CMK (cell line): ENCODE data around the gene POLG.

Experiments
- DNase-seq: peaks from one replicate; pipeline ENCODE4 v3.0.0-alpha.2; 2010; ENCODE audit warnings: low read depth

POLG gene

DNA sequence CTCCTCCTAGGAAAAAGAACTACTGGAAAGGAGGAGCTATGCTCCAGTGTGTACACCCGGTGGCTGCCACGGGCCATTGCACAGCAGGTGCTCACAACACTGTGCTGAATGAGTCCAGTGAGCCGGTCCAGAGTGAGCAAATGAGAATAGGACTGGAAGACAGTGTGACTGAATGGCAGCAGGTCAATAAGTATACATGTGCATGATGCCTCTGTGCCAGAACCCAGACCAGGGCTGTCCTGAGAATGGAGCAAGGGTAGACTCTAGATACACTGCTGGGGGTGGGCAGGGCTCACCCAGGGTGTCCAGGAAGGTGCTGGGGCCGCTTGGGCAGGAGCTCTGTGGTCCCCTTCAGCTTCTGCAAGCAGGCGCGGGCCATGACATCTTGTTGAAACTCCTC lies 8.3 kb downstream of the POLG start:
- DNase-seq, result no peak

DNA sequence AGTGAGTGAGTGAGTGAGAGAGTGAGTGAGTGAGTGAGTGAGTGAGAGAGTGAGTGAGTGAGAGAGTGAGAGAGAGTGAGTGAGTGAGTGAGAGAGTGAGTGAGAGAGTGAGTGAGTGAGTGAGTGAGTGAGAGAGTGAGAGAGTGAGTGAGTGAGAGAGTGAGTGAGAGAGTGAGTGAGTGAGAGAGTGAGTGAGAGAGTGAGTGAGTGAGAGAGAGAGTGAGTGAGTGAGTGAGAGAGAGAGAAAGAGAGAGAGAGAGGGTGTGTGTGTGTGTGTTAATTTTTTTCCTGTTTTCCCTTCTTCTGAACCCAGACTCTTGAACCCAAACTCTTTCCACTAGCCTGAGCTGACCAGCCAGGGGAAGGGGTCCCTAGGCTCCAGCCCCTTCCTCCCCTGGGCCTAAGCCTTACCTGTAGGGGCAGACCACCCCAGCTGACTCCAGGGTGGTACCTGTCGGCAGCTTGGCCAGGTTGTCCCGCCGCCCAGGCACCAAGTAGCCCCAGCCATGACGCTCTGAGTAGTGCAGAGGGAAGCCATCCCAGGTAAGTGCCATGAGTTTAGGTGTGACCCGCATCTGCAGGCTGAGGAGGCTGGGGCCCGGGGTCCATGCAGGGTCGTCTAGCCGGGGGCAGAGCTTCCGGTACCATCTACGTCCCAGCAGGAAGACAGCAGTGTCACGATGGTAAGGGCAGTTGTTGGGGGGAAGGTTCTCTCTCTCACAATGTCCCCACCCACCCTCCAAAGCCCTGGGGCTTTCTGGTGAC lies 9.4 kb downstream of the POLG start:
- DNase-seq, result no peak

DNA sequence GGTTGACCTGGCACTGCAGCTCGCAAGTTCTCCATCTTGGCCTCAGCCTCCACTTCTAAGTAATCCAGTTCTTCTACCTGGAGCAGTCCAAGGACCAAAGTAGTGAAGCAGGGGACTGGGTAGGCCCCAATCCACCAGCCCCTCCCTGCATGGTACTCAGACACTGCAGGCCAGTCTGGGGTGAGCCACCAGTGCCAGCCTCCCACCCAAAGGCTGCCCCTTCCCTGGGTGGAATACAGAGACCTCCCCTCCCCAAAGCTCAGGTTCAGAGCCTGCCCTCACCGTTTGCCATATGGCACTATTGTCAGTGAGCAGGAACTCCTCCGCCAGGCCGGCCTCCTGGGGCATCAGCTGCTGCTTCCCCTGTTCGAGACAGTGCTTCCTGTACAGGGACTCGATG lies 10.8 kb downstream of the POLG start:
- DNase-seq, result no peak

DNA sequence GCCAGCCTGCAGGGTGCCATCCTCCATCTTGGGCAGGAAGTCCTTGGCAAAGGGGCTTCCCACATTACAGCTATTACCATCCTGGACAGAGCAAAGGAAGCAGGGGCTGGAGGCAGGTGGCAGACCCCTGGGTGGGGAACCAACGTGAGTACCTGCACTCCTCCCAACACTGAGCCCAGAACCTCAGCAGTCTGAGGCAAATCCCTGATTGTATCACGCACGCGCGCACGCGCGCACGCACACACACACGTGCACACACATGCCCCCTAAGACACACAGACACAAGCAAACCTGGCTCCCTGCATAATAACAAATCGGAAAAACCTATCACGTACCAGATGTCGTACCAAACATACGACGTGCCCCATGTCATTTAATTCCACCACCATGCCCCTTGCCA lies 11.8 kb downstream of the POLG start:
- DNase-seq, result no peak

DNA sequence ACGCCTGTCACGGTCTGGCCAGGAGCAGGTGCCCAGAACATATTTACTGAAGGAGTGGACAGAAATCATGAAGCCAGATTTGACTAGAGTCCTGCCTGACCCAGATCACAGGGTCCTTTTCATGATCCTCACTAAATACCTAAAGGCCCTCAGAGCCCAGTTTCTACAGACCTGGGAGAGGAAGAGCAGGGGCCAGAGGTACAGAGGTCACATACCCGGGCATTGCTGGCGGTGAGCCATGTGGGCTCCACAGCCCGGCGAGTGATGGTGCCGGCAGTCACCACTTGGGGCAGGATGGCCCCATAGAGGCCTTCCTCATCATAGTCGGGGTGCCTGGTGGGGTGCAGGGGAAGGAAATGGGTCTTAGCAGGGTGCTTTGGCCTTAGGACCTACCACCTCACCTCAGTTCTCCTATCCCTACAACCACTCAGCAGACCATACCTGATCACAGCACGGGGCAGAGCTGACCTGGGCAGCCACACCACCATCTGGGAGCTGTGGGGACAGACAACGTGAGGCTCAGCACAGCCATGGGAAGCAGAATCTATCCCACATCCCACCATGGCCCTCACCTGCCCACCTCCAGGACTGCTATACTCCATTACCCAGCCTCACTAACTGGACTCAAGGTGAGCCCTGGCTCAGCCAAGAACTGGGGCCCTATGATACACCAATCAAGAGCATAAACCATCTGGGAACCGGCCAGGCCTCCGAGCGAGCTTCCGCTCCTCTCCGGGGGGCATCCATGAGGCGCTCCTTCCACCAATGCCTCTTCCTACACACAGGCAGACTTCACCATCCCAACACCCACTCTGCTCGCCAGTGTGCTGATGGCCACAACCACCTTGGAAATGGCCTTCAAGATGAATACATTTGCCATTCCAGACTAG lies 12.9 kb downstream of the POLG start:
- no peak for DNase-seq

DNA sequence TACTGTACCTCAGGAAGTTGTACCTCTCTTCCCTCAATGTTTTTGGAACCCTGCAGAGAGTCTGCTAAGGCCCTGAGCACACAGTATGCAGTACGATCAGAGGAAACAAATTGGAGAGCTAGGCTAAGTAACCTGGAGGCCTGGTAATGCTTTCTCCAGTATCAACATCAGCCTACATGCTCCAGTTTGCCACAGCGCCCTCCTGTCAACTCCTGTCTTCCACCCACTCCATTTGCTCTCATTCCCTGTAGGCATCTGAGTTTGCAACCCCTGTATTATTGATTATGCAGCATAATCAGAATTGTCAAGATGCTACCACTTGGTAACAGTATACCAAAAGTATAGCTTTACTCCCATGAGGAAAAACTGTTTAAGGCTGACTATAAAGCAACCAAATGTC lies 14.4 kb downstream of the POLG start:
- no peak for DNase-seq

DNA sequence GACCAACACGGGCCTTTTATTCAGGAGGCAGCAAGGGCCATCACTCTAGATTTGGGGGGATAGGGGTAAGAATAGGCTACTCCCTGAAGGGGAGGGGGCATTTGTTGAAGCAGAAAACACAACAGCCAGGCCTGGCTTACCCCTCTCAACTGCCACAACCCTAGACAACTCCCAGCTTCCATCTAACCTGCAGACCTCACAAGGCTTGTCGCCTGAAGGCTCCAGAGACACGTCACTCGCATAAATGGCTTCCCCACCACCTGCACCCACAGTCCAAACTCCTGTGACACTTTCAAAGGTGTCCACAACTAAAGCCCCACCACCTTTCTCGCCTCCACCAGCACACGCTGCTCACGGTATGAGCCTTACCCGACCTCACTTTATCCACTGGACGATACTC lies 14.9 kb downstream of the POLG start:
- no peak for DNase-seq

DNA sequence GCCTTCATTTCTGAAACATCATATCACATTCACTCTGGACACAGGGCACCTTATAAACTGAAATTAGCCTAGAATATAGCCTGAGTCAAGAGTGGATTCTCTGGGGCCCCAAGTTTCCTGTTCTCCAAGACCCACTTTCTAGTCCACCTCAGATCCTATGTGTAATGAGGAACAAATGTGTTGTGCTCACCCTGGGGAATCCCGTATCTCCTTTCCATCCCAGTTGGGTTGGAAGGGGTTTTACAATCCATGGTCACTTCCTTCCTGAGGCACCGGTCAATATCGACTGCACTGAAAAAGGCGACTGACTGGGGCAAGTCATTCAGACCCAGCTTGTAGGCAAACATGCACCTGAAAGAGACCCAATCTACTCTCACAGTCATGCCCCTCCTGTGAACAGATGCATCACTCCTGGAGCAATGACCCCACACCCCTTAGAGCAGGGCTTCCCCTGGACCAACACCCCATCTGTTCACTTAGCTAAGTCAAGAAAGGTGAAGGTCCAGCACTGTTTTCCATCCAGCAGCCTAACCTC lies 17.4 kb downstream of the POLG start:
- no peak for DNase-seq

DNA sequence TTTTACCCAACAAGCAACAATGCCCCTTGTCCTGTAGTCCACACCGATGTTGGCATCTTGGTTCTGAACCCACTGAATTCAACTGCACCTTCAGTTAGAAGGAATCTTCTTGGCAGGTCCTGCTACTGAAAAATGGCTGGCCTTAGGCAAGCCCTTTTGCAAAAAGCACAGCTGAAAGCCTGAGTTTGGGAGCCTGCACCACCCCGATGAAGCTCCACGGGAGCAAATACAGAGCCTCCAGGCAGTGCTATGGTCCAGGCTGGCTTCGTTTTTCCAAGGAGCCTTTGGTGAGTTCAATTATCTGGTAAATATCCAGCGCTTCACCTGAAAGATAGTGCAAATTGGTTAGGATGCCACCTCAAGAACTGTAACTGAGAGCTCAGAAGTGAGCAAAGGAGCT lies 18.1 kb downstream of the POLG start:
- no peak for DNase-seq

DNA sequence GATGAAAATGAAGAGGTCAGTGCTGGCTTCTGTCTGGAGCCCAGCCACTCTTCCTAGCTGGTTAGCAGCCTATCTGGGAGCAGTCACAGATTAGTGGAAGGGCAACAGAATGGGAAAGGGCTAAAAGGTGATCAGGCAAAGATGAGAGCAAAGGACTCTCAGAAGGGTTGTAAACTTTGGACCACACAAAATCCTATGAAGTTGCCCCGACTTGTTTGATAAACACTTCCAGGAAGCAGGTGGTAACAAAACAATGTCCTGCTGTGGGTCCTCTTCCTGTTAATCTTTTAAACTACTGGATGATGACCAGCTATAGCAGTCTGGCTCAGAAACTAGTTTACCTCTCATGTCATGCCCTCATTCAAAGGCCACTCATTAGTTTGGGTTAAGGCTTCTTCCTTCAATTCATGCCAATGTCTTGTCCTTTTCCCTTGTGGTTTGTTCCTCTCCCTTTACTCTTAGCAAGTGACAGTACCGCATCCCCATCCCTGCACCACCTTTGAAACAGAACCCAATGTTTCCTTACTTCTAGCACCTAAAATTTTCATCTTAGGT lies 19.2 kb downstream of the POLG start:
- DNase-seq, result no peak

DNA sequence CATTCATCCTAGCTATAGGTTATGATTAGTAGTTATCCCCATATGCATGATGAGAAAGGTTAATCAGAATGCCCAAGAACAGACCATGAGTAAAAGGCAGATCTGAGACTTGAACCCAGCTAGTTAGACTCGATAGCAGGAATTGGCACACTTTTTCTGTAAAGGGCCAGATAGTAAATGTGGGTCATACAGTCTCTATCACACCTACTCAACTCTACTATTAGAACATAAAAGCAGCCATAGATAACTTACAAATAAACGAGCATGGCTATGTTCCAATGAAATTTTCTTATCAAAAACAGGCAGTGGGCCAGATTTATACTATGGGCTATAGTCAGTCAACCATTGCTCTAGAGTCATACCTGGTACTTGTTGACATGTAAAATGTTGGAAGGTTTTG lies 24.6 kb downstream of the POLG start:
- DNase-seq, result no peak

DNA sequence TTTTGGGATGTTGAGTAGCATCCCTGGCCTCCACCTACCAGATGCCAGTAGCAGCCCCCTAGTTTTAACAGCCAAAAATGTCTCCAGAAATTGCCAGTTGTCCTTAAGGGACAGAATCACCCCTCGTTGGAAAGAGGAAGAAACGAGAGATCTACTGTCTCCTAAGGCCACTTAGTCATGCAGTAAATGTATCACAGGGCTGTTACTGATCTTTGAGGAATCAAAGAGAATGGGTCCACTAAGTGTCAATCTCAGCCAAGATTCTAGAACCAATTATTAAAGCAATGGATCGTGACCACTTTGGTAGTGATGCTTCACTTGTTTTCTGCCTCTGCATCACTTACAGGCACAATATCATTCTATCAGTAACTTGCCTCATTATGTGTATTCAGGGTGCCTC lies 26.4 kb downstream of the POLG start:
- no peak for DNase-seq

DNA sequence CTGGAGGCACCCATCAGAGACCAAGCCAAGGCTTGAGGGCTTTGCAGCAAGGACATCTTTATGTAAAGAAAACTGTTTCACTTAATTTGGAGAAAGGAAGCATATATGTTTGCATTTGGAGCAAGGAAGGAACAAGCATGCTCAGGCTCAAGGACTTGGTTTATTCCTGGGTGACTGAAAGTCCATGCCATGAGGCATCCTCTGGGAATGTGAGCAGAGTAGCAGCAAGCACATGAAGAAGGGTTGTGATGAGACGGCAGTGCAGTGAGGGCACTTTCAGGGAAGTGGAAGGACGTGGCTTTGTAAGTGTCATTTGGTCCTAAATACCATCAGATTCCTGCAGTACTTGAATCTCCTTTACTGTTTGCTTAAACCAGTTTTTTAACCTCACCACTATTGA lies 26.8 kb downstream of the POLG start:
- no peak for DNase-seq

DNA sequence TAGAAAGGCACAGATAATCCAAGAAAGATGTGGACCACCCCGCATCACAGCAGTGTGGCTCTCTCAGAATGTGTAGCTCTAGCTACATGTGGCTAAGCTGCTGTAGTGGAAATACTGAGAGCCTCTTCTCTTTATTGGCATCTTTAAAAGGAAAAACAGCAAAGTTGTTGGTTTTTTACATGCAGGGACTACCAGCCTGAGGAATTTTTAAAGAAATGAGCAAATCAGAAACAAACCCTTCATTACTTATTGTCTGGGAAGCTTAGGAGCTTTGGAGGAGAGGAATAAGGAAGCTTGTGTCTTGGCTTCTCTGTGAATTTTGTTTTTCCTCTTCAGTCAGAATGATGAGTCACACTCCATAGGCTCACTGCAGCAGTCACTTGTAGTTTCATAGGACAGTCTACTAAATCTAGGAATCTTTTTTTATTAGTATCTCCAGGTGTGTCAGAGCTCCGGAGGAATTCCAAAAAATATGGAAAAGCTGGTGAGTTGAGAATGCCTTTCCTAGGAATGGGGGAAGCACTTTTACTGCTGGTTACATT lies 27.5 kb downstream of the POLG start:
- DNase-seq, result no peak

DNA sequence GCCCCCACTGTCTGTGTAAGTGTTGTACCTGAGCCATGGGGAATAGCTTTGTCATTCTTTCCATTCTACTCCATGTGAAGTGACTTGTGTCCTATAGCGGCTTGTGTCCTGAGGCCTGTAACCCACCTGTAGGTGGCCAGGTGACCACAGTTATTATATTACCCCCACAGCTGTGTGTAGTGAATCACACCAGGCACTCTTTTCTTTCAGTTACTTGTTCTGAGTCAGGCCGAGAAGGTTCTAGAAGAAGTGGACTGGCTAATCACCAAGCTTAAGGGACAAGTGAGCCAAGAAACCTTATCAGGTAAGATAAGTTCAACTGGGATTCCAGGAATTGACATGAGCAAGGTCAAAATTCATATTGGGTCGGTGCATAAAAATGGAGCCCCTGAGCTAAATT lies 29.2 kb downstream of the POLG start:
- DNase-seq, result no peak

DNA sequence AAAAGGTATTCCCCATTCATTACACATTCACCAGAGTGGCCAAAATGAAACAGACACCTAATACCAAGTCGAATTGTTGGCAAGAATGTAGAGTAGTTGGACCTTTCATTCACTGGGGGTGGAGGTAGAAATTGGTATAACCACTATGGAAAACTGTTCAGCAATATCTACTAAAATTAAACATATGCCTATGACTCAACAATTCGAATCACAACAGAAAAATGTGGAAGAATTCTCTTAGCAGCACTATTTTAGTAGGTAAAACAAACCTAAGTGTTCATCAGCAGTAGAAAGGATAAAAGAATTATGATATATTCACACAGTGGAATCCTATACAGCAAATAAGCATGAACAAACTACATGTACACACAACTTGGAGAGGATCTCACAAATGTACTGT lies 30.6 kb downstream of the POLG start:
- DNase-seq, result no peak

DNA sequence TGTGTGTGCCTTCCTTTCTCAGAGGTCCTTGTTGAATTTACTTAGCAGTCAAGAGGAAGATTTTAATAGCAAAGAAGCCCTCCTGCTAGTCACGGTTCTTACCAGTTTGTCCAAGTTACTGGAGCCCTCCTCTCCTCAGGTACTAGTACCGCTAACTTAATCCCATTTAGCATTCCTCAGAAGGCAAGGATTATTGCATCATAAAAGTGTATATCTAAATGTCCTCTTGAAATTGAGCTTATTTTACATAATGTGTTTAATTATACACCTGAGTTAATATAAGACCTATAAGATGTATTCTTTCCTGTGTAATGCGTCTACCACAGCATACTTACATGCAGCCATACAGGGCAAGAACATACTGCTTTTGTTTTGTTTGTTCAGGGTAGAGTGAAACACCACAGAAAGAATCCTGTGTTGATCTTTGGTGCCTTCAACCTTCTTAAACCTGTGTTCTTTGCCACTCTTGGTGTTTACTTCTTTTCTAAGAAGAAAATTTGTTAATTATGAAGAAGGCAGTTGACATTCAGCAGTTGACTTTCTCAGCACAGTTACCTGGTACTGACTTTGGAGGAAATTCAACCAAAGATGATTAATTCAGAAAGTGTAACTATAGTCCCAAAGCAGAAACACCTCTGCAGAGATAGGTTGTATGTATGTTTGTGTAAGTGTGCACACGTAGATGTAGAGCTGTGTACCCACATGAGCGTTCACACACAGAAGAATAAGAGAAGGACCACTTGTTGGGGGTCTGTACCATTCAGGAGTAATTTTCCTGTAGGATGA lies 33.1 kb downstream of the POLG start:
- DNase-seq, result no peak

DNA sequence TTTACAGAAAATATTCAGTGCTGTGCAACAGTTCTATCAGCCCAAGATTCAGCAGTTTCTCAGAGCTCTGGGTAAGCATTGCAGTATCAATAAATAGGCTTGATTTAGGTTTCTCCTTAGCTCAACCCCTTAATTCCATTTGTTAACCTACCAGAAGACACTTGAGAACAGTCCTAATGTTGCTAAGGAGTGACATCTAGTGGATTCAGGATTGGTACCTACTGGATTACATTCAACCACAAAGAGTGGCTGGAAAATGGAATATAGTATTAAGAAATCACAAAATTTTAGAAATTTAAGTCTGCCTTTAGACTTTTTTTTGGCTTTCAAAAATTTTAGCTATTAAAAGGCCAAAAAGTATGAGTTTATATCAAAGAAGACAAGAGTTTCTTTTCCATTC lies 34.7 kb downstream of the POLG start:
- DNase-seq, result no peak

DNA sequence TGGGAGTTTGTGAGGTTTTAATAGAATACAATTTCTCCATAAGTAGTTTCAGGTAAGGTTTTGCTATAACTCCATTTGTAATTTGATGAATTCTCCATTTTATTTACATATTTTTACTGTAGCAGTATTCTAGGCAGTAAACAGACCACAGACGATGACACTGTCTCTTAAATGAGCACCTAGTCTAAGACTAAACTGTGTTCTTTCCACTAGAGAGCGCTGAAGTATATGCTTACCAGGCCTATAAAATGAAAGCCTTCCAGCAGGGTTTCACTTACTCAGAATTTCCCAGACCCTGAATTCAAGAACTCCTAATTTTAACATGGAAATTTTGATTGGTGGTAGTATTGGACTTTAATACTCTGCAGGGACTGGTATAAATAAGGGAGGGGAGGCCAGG lies 41.6 kb downstream of the POLG start:
- no peak for DNase-seq

DNA sequence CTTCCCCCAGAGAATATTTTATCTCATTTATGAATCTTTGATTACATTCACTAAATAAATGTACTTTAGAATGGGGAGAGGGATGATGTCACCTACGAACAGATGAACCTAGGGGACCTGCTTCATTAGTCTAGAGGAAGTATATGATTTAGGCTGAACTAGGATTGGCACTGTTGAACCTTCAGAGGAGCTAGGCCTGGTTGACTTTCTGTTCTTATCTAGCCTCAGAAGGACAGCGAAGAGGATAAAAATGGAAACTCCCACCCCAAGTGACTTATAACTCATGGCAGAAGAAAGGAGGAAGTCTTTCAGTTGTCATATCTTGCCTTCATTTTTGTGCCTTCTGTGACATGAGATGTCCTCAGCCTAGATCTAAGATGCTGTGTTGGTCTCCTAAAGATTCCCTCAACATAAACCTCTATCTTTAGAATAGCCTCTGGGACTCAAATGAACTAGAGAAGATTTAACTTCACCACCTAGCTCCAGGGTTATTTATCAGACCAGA lies 42.6 kb downstream of the POLG start:
- no peak for DNase-seq

DNA sequence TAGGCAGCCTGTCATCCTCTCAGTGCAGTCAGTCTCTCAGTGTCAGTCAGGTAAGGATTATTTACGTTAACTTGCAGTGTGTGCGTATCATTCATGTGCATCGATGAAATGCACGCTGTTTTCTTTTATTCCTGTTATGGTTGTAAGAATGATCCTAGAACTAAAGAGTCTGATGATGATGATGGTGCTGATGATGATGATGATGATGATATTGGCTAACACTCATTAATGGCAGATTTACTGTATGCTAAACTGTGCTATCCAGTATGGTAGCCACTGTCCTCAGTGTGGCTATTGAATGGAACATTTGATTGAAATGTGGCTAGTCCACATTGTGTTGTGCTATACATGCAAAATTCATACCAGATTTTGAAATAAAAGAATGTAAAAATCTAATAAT lies 51.4 kb downstream of the POLG start:
- no peak for DNase-seq

DNA sequence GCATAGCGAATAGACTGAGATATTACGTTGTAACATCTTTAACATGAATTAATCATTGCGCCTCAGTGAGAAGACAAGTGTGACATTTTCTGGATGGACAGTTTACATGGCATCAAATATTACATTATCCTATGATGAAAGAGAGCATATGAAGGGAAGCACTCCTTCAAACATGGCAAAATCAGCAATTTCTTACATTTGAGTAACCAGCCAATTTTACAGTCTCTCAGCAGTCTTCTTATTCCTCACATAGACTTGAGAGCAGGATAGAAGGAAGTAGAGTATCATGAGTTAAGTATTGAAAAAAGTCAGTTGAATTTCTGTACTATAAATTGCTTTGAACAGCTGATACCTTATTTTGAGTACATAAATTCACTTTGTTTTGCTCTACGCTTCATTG lies 52.0 kb downstream of the POLG start:
- DNase-seq, result no peak
